HG03378 (cell line): ENCODE measurements around the gene SKAP1.
A peak's percentile ranks its signal among the peaks of the same experiment; 100 is the strongest.
"Not testable (repeated sequence)": the region's sequence is repeated elsewhere in the genome, so short reads cannot be mapped to it uniquely, and the experiment has no call there.

Source experiments
- ATAC-seq: cut with Tn5 transposase; IDR thresholded peaks from one replicate; pipeline ENCODE4 v1.9.1; 2021; ENCODE audit warnings: mild to moderate bottlenecking, moderate library complexity; ENCODE audit not compliant: unreplicated experiment

Gene SKAP1

GRCh38 chr17:48449335-48449734, 19.3 kb upstream of the SKAP1 start:
- ATAC-seq: not testable (repeated sequence)

- ATAC-seq: no peak
Observed at GRCh38 chr17:48445248-48445620, 15.2 kb upstream of the SKAP1 start.

- no peak for ATAC-seq
Observed at GRCh38 chr17:48444516-48445247, 14.7 kb upstream of the SKAP1 start.

GRCh38 chr17:48443712-48444111, 13.7 kb upstream of the SKAP1 start:
- no peak for ATAC-seq

- no peak for ATAC-seq
Observed at GRCh38 chr17:48442819-48443218, 12.8 kb upstream of the SKAP1 start.

- no peak for ATAC-seq
Observed at GRCh38 chr17:48441862-48442261, 11.8 kb upstream of the SKAP1 start.

- peak; percentile 71 for ATAC-seq
Observed at GRCh38 chr17:48441231-48441711, 11.3 kb upstream of the SKAP1 start.

- ATAC-seq: no peak
Observed at GRCh38 chr17:48440669-48441068, 10.7 kb upstream of the SKAP1 start.

- no peak for ATAC-seq
Observed at GRCh38 chr17:48439875-48440505, 10.0 kb upstream of the SKAP1 start.

- no peak for ATAC-seq
Observed at GRCh38 chr17:48439110-48439850, 9.3 kb upstream of the SKAP1 start.

GRCh38 chr17:48438516-48439061, 8.6 kb upstream of the SKAP1 start:
- ATAC-seq: no peak

GRCh38 chr17:48433896-48434295, 3.9 kb upstream of the SKAP1 start:
- ATAC-seq: no peak

- no peak for ATAC-seq
Observed at GRCh38 chr17:48432820-48433775, 3.1 kb upstream of the SKAP1 start.

GRCh38 chr17:48429156-48429555, 858 bp downstream of the SKAP1 start:
- ATAC-seq: no peak

GRCh38 chr17:48427598-48427997, 2.4 kb downstream of the SKAP1 start:
- no peak for ATAC-seq

GRCh38 chr17:48426761-48427500, 3.1 kb downstream of the SKAP1 start:
- ATAC-seq: no peak

- ATAC-seq: no peak
Observed at GRCh38 chr17:48426019-48426665, 3.9 kb downstream of the SKAP1 start.

- not testable (repeated sequence) for ATAC-seq
Observed at GRCh38 chr17:48422060-48422459, 8.0 kb downstream of the SKAP1 start.

- ATAC-seq: no peak
Observed at GRCh38 chr17:48420823-48421222, 9.2 kb downstream of the SKAP1 start.
